HG02884 (cell line): ENCODE data around the gene IL9R.
"Not testable (repeated sequence)": the region's sequence is repeated elsewhere in the genome, so short reads cannot be mapped to it uniquely, and the experiment has no call there.

ENCODE experiments used
- ATAC-seq: cut with Tn5 transposase; IDR thresholded peaks from one replicate; pipeline ENCODE4 v1.9.1; 2021; ENCODE audit warnings: mild to moderate bottlenecking, moderate library complexity; ENCODE audit not compliant: unreplicated experiment

Gene IL9R, protein sequence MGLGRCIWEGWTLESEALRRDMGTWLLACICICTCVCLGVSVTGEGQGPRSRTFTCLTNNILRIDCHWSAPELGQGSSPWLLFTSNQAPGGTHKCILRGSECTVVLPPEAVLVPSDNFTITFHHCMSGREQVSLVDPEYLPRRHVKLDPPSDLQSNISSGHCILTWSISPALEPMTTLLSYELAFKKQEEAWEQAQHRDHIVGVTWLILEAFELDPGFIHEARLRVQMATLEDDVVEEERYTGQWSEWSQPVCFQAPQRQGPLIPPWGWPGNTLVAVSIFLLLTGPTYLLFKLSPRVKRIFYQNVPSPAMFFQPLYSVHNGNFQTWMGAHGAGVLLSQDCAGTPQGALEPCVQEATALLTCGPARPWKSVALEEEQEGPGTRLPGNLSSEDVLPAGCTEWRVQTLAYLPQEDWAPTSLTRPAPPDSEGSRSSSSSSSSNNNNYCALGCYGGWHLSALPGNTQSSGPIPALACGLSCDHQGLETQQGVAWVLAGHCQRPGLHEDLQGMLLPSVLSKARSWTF

DNA sequence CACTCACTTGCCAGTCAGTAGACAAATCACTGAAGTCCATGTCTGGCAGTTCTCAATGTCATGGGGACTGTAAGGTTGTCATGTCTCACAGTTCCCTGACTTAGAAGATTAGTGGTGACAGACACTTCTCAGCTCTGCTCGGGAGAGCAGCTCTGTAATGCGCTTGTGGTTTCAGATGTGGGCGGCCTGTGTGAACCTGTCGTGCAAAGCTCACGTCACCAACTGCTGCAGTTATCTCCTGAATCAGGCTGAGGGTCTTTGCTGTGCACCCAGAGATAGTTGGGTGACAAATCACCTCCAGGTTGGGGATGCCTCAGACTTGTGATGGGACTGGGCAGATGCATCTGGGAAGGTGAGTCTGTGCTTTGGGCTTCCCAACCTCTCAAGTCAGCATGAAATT is at the start of gene IL9R:
Gene IL9R, plus strand, starts transcription at position 261 of the 400 bp plus-strand sequence. Its CDS starts 64 bp downstream, at position 325.
- ATAC-seq, result peak; percentile 91

DNA sequence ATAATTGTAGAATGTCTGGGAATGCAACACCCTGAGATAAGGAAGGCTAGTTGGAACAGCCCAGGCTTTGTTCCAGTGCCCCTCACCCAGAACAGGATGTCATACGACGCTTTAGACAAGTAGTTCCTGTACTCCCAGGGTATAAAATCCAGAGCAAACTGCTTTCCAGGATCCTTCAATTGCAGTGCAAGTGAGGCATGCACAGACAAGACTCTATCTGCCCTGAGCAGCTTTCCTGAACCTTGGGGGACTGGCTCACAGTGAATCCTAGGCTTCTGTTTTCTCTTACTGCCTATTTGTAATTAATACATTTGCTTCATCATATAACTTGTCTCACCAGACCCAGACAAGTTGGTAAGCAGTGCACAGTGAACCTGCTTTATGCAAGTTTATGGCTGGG is 48.4 kb upstream of the IL9R start:
- ATAC-seq, result no peak

DNA sequence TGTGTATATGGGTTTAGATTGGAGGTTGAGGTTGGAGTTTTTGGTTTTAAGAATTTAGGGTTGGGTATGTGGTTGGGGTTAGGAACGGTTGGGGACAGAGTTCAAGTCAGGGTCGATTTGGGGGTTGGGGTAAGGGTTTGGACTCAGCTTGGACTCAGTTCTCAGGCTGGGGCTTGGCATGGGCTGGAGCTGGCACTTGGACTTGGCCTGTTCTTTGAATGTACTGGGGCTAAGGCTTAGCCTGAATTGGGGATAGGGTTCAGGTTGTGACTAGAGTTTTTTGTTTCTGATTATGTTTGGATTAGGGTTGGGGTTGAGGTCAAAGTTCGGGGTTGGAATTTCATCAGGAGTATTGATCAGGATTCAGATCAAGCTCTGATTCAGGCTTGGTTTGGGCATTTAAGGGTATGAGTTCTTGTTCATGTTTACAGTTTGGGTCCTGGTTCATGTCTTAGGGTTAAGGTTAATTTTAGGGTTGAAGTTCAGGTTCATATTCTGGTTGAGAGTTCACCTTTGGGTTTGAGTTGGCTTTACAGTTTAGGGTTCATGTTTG is 46.2 kb upstream of the IL9R start:
- ATAC-seq, result no peak

DNA sequence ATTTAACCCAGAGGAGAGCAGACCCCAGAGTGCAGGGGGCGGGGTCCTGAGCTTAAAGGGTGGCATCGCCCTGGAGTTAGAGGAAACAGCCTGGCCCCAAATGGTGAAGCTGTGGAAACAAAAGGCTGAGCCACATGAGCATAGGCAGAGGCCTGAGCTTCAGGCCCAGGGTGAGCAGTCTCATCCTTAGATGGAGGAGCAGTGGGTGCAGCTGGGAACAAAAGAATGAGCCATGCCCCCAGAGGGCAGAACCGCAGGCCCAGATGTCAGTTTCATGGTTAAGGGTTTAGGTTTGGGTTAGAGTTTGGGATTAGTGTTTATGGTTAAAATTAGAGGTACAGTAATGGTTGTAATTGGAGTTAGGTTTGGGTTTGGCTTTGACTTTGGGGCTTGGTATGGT is 44.4 kb upstream of the IL9R start:
- no peak for ATAC-seq

DNA sequence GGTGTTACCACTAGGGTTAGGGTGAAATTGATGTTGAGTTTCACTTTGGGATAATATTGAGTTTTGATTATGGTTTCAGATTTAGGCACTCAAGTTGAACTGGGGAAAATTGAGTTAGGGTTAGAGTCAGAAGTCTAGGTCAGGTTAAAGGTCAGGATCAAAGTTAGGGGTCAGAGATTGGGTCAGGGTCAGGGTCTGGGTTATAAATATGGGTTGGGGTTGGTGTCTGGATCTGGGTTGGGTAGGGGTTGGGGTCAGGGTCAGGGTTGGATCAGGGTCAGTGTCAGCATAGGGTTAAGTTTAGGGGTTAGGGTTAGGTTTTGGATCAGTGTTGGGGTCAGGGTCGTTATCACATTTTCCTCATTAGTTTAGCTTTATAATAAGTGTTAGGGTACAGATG is 42.7 kb upstream of the IL9R start:
- no peak for ATAC-seq

DNA sequence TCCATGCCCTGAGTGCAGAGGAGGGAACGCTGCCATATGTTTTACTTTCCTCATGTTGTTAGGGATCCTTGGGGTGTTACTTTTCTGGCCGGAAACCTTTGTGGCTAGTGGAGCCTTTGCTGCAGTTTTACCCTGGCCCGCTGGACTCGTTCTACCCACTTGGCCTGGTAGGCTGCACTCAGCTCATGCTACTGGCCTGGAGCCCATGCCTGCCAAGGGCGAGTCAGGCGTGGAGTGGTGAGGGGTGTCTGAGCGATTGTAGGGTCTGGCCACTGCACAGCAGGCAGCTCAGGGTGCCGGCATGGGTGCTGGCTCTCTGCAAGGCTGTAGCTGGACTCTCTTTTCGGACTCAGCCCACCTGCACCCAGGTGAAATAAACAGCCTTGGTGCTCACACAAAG is 41.4 kb upstream of the IL9R start:
- ATAC-seq, result no peak

DNA sequence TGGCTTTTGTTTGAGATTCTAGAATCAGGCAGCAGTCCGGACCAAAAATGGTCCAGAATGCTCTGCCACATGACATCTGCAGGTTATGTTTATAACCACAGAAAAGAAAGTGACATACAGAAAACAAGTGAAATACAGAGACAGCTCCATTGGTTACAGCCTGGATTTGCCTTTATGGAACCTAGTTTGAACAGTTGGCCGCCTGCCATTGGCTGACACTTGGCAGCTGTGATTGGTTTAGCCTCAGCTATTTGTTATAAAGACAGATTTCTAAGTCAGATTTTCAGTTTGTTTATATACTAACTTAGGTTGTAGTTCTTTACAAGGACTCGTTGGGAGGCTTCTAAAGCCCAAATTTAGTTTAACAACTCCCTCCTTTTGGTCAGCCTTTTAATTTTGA is 40.8 kb upstream of the IL9R start:
- ATAC-seq, result no peak

DNA sequence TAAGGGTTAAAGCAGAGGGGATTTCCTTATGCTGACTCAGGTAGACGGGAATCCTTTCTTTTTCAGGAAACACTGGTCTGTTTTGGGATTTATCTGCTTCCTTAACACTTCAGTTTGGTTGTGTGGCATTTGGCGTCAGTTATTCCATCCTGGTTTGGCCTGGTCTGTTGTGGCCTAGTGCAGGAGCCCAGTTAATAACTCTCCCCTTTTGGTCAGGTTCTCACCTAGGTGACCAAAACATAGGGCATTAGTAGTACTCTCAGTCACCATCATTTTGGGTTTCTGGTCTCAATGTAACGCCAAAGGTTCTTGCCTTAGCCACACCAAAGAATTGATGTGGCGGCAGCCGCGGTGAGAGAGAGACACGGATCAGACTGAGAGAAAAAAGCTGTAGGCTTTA is 39.7 kb upstream of the IL9R start:
- ATAC-seq, result no peak

DNA sequence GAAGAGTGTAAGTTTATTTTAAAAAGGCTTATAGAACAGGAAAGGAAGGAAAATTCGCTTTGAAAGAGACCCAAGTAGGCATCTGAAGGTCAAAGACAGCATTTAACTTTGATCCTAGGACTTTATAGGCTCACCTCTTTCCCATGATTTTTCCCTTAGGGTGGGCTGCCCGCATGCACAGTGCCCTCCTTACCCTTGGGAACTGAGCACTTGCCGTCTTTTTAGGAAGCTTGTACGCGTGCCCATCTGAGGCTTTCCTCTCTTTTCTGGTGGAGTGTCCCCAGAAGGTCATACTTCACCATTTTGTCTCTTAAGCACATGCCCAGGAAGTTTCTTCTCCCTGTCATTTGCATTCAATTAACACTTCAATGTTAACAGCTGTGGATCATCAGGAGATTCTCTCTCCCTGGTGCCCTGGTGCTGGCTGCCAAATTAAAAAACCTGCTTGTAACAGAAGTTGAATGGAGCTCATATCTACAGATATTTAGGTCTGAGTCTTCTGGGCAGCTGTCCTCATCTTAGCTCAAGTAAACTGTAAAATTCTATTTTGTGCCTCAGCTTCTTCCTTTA is 38.4 kb upstream of the IL9R start:
- no peak for ATAC-seq

DNA sequence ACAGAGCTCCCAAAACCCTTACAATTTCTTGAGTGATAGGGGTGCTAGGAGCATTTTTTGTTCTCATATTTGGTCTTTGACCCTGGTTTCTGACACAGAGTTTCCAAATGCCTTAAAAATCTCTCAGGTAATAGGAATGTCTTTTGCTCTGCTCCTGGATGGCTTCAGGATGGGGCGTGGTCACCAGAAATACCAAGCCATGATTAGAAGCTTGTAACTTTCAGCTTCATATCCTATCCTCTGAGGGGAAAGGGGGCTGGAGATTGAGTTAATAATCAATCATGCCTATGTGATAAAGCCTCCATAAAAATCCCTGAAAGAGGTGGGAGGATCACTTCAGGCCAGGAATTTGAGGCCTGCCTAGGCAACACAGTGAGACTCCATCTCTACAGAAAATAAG is 34.6 kb upstream of the IL9R start:
- ATAC-seq, result no peak

DNA sequence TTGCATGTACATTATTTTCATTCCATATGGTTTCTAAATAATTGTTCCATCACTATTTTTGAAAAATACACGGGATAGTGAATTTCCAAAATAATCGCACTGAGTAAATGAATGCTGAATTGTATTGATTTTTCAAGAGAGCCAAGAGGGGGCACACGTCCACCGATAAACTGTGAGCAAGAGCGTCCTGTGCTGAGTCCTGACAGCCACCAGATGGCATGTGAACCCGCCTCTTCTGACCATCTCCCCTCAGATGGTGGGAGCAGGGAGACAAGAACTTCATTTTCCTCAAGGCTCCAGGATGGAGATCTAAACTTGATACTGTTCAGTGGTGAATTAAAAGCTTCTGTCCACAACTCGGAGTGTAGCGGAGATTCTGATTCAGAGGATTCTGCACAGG is 30.6 kb upstream of the IL9R start:
- ATAC-seq, result no peak

DNA sequence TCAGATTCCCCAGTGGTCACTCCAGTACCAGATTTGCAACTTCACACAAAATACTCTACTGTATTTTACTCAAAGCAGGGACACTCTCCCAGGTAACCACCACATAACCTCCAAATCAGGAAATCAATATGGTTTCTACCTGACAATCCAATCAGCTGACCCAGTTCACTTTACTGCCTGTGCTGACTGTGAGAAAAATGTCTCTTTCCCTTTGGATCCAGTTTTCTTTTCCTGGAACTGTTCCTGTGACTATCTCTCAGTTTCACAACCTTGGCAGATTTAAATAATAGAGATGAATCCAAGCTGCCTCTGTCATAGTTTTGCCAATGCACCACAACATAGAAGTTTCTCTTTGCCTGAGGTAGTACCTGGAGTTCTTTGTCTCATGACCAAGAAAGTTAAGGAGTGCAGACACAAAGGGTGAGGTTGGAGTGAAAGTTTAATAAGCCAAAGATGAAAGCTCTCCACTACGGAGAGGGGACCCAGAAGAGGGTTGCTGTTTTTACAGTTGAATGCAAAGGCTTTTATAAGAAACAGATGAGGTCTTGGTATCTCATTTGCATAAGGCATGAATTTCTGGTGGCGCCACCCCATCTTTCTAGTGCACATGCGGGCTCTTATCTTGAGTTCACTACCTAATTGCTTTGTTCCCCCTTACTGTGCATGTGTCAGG is 29.7 kb upstream of the IL9R start:
- no peak for ATAC-seq

DNA sequence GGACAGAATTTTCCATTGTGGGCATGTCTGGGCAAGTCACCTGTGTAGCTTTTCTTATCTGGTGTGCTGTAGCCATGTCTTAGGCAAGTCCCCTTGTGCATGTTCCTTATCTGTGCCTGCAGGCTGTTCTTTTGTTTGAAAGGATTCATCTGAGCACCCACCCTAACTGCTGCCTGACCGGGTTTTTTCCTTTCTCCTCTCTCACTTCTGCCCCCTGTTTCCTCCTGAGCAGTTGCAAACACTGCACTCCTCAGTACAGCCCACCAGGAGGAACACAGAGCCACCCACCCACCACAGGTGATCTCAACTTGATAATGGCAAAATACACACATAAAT is 29.2 kb upstream of the IL9R start:
- ATAC-seq, result no peak

DNA sequence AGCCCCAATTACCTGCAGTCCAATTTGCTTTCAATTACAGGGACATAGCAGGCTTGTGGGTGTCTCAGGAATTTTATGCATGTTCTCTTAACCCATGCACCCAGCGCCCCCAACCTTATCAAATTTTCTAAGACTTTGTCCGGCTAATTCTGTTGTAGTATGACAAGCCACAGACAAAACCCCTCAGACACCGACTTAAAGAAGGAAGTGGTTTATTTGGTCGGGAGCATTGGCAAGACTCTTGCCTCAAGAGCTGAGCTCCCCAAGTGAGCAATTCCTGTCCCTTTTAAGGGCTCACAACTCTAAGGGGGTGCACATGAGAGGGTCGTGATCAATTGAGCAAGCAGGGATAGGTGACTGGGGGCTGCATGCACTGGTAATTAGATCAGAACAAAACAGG is 28.7 kb upstream of the IL9R start:
- ATAC-seq, result no peak

DNA sequence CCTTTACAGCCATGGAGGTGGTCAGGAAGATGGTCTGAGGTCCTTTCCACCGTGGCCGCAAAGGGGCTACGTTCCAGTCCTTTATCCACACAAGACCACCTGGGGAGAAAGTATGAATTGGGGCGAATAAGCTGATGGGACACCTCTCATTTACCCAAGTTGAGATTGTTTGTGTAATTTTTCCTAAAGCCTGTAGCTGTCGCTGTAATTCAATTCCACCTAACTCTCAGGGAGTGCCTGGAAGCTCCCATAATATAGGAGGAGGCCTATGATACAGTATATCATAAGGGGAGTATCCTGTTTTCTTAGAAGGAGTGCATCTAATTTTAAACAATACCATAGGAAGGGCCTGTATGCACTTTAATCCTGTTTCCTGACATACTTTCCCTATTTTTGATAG is 25.8 kb upstream of the IL9R start:
- not testable (repeated sequence) for ATAC-seq

DNA sequence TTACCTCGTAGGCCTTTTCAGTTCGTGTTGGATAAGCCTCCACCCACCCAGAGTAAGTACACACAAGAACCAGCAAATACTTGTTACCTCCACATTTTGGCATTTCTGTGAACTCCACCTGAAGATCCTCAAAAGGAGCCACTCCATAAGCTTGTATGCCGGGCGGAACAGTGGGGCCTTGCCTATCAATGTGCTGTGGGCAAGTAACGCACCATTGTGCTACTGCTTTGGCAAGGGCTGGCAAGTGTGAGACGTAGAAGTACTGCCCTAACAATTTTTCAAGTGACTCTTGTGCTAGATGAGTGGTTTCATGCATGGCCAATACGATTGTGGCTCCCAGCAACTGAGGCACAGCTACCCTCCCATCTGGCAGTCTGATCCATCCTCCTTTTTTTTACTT is 25.3 kb upstream of the IL9R start:
- ATAC-seq, result not testable (repeated sequence)

DNA sequence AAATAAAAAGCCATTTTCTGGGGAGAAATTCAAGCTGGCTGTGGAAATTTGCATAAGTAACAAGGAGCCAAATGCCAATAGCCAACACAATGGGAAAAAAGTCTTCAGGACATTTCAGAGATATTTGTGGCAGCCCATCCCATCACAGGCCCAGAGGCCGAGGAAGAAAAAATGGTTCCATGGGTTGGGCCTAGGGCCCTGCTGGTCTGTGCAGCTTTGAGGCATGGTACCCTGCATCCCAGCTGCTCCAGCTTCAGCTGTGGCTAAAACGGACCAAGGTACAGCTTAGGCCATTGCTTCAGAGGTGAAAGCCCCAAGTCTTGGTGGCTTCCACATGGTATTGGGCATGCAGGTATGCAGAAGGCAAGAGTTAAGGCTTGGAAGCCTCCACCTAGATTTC is 14.2 kb upstream of the IL9R start:
- no peak for ATAC-seq

DNA sequence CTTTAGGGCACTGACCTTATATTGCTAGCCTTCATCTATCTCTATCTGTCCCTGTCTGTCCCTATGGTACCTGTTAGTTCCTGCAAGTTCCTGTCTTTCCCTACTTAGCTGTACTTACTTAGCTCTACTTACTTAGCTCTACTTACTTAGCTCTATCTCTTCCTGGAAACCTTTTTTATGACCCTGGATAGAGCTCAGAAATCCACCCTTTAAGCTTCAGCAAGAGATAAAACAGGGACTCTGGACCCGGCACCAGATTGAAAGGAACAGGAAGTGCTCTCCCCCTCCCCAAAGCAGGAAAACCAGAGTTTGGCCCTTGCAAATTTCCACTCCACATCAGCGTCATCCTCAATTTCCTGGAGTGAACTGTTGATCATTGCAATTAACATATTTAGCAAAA is 12.3 kb upstream of the IL9R start:
- ATAC-seq, result no peak

DNA sequence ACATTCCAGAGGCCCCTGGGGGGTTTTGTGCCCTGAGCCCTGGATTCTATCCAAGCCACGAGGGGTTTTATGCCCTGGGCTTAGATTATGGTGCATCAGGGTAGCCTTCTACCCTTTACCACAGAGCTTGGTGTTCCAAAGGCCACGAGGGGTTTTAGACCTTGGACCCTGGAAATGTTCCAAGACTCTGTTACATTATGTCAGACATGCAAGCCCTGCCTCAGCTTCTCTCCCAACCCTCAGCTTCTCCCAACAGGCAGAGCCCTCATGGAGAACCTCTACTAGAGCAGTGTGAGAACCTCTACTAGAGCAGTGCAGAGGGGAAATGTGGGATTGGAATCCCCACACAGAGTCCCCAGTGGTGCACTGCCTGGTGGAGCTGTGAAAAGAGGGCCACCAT is 10.5 kb upstream of the IL9R start:
- not testable (repeated sequence) for ATAC-seq

DNA sequence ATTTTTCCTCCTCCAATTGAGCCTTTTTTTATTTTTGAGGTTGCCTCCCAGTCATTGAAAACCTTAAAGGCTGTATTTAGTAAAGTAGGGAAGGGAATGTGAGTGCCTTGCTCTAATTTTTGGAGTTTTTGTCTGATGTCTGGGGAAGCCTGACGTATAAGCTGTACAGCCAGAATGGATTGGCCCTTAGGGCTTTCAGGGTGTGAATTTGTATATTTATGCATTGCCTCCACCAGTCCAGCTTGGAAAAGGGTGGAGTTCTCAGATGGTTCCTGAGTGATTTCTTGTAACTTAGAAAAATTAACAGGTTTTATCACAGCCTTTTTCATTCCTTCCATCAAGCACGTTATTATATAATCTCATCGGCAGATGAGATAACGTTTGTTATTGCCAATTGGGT is 8.6 kb upstream of the IL9R start:
- ATAC-seq, result no peak

DNA sequence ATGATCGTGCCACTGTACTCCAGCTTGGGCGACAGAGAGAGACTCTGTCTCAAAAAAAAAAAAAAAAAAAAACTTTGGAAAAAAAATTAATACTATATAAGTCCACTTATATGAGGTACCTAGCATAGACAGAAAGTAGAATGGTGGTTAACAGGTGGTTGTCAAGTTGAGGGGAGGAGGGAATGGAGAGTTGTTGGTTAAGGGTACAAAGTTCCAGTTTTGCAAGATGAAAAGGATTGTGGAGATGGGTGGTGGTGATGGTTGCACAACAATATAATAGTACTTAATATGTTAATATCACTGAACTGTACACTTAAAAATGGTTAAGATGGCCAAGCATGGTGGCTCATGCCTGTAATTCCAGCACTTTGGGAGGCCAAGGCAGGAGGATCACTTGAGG is 4.1 kb upstream of the IL9R start:
- ATAC-seq, result no peak

DNA sequence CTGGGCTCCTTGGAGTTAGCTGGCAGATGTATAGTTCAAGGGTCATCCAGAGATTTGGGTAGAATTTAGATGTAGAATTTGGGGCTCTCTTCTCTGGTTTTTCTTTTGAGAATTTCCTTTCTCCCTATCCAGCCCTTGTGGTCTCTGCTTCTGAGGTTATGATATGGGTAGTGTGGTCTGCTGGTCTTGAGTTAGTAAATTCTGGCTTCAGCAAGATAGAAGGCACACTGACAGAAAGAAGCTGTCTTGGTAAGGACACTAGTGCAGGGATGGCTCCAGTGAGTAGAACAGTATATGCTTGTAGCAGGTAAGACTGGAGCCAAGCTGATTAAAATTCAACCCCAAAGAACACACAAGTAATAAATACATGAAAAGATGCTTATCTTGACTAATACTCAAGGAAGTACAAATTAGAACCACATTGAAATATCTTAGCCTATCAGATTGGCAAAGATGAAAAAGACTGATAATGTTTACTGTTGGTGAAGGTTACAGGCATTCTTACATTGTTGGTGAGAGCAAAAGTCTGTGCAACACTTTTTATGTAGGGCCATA is 2.1 kb upstream of the IL9R start:
- ATAC-seq, result no peak
